NCI-H2227 (cell line): Measurements from ENCODE around the gene GRIK3.

Source experiments
- DNase-seq: peaks from one replicate; lab custom pipeline; 2025; ENCODE audit not compliant: unreplicated experiment; lab: John Stamatoyannopoulos, UW

Gene GRIK3

DNA sequence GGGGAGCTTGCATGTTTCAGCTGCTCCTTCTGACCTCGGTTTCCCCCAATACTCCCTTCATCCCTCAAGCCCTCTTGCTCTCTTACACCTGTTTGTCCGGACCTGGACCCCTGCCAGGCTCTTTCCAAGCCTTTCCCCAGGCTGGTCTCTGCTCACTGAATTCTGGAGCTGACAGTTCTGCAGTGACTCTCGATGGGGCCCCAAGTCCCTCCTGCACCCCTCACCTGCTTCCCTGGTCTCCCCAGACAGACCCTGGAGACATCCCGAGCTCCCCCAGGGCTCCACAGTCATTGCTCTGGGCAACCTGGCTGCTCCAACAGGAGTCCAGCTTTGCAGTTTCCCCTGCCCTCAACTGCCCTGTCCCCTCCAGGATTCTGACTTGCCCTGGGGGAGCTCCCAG lies 198.6 kb downstream of the GRIK3 start:
- no peak for DNase-seq

DNA sequence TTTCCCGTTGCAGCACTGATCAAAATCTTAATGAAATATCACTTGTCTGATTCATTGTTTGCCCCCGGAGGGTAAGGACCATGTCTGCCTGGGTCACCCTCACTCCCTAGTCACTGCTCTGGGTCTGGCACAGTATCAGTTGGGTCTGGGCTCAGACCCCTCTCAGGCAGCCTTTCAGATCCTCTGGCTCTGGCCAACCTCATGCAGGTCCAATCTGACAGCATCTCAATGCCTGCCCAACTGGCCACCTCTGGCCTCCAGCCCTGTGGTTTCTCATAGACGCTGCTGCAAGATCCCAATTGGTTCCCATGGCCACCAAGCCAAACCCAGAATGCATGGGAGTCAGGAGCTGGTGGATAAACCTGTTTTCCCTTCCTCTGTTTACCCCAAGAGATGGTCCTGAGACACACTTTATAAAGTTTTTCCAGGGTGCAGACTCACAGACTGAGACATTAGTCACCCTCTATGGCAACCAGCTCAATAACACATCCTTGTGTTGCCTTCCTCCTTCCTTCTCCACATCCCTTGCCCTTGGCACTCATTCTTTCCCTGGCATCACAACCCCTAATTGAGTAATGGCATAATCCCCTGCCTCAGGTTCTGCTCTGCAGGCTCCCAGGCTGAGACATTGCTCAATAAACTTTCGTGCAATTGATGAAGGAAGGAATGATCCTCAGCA lies 199.2 kb downstream of the GRIK3 start:
- DNase-seq = no peak

DNA sequence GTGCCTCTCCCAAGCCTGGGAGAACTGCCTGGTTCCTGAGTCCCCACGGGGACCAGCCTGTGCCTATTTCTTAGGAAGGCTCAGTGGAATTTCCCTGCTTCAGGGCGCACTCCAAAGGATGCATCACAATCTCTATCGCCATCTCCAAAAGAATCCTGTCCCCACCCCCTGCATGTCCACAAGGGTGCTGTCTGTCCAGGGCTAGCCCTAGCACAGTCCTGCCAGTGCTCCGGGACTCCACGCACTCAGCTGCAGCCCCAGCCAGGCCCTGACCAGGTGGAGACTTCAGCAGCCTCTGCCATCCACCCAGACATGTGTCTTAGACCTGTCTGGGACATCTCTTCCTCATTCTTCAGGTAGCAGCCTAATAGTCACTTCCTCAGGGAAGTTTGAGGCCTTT lies 199.7 kb downstream of the GRIK3 start:
- no peak for DNase-seq

DNA sequence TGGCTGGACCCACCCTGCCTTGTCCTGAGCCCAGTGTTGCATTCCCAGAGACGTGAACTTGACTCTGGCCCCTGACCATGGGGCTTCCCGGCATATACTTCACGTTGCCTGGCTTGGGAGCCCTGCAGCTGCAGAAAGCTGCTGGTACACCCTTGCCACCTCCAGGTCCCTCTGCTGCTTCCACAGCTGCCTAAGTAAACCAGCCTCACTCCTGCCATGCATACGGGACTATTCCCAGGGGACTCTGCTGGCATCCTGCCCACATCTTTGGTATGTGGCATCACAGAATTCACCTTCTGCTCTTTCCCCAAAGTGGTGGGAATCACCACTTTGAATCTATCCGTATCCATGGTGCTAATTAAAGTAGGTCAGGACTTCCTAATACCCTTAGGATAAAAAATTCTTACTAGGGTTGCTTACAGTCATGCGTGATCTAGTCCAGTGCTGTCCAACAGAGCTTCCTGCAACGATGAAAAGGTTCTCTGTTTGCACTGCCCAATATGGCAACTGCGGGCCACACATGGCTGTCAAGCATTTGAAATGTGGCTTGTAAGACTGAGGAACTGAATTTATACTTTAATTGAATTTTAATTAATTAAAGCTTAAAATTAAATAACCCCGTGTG lies 203.0 kb downstream of the GRIK3 start:
- no peak for DNase-seq

DNA sequence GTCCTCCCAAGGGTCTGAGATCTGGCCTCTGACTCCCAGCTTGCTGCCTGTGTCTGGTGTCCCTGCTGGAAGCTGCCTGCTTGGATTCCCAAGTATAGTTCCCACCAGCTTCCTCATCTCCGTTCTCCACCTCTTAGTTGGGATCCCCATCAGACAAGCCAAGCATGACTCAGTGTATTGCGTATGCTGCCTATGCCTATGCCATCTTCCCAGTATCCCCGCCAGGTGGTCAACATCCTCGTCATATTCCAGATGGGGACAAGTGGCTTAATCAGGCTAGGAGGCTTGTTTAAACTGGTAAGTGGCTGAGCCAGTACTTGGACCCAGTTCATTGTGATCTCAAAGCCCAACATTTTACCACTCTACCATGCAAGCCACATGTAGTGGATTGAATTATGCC lies 204.4 kb downstream of the GRIK3 start:
- no peak for DNase-seq

DNA sequence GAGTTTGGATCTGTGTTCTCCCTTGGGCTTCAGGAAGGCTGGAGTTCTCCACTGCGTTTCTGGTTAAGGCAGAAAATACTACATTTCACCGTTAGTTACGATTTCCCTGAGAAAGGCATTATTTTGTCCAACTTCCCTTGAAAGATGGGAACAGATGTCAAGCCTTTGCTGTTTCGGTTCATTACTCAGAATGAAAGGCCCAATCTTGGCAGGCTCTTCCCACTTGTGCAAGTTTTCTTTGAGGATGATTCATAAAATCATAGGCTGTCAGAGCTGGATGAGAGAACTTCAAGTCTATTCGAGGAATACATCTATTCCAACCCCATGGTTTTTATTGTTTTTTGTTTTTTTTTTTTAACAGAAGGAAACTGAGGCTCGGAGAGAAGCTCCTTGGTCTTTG lies 205.2 kb downstream of the GRIK3 start:
- no peak for DNase-seq

DNA sequence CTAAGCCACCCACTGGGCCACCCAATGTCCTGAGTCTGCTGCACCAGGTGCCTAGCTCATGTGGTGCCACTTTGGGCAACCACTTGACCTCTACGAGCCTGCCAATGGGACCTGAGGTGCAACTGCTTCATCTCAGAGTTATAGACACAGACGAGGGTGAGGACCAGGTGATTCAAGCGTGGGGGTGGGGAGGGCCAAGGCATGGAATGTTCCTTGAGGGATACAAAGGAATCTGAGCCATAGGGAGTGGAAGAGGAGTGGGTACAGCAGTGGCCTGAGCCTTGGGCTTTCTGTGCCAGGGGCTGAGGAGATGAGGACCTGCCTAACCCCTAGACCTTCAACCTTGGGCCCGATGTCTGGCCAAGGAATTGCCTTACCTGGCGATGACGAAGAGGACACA lies 209.1 kb downstream of the GRIK3 start:
- no peak for DNase-seq

DNA sequence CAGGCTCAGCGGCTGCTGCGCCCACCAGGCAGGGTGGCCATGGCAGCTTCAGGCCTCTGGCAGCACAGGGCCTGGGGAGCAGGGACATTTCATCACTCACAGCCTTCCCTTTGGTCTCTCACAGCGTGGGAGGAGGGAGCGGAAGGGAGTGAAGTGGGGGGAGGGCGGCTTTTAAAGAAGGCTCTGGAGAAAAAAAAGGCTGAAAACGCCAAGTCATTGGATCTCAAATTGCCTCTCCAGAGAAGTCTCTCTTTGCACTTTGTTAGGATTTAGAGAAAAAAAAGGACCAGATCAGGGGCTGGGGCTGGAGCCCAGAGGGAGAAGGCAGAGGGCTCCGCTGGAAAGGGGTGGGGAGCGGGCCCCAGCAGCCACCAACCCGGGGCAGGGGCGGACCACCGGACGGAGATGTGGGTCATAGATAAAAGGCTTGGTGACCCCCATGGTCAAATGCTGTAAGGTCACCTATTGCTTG lies 209.9 kb downstream of the GRIK3 start:
- DNase-seq = peak; percentile 32

DNA sequence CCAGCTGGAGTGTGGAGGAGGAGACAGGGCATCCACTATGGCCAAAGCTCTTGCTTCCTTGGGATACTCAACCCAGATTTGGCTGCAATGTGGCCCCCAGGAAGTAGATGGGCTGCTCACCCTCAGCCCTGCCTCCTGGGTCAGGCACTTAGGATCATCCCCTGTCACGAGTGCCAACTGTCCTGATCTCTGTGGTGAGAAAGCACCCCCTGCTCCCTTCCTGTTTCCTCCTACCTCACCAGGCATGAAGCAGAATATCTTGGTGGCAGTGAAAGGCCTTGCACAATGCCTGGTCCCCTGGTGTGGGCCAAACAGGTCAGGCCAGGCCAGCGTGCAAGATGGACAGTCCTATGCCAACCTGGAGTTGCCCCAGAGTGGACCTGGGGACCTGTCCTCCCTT lies 211.7 kb downstream of the GRIK3 start:
- no peak for DNase-seq

DNA sequence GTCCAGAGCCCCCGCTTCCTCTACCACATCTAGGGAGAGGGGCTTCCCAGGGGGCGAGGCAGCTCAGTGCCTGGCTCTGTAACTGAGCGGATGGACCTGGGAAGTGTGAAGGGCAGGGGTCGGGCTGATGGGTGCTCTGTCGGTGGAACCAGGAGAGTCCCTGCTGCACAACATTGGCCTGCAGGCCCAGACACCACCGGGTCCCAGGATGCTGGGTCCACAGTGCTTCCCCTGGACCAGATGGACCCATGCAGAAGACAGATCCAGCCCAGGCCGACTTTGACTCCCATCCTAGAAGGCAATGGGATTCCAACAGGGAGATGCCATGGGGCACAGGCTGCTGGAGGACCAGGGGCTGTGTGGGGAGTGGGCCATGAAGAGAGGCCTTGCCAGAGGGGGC lies 212.9 kb downstream of the GRIK3 start:
- DNase-seq = no peak

DNA sequence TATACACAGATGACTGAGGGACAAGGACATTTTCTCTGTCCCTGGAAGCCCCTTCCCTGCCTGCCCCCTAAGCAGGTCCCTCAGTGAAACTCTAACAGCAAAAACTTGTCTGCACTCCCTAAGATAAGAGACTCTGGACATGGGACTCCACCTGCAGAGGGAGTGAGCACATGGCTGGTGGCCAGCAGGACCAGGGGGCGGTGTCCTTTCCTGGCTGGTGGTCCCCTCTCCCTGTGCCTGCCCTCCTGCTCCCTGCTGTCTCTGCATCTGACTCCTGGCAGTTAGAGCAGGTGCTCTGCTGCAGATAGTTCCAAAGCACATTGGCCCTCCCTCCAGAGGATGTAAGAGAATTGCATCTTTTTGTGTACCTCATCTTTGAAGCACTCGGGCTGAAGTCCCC lies 215.5 kb downstream of the GRIK3 start:
- DNase-seq = no peak

DNA sequence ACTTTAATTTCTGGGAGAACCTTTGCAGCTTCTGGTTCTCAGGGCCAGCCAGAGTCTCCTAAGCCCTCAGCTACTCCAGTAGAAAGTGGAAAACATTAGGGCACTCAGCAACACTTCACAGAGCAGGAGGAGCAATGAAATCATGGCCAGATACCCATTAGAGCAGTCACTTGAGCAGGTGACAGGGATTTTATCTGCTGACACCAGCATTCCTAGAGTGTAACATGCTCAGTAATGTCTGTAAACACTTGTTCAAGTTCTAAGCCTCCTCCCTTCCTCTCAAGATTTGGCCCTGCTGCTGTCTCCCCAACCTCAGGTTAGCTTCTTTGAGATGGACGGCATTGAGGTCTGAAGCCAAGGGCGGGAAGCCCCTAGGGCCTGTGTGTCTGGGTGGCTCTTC lies 218.0 kb downstream of the GRIK3 start:
- DNase-seq = no peak

DNA sequence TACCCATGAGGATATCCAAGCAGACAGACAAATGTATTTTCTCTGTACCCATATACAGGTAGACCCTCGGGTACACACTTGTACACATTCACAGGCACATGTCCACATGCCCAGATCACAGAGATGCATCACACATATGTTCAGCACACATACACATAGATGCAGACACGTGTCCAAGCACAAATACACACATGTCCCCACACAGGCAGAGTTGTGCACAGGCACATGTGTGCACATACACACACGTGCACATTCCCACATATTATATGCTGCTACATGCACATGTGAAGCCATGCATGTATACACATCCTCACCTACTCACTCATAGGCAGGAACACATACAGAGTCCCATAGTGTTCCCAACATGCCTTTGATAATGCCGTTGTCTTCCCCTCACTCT lies 219.5 kb downstream of the GRIK3 start:
- no peak for DNase-seq

DNA sequence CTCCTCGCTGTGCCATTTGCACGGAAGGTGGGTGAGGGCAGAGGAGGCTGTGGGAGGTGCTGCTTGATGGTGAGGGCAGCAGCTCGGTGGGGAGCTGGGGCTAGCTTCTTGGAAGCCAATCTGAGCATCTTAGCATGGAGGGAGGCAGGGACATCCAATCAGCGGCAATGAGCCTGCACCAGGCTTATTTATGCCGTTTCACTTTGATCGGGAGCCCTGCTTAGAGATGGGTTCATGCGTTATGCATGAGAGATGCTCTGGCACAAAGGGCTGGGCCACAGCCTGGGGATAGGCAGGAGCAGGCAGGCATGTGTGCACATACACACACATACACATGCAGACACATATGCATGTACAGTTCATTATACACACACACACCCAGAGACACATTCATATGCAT lies 220.2 kb downstream of the GRIK3 start:
- DNase-seq = no peak

DNA sequence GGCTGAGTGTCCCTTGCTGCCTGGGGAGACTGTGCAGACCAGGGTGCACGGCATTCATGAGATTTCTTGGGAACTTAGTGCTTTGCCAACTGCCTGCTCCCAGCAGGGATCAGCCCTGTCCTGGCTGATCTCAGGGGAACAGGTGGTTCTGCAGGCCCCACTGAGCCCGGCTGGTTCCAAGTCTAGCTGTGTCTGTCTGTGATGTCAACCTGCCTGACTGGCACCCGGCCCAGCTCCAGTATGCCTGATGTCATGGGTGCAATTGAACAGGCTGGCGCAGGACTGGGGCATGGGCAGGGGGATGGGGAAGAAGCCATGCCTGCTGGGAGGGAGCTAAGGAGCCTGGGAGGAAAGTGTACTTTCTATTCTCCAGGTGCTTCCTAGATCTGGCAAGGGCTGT lies 227.1 kb downstream of the GRIK3 start:
- DNase-seq = no peak

DNA sequence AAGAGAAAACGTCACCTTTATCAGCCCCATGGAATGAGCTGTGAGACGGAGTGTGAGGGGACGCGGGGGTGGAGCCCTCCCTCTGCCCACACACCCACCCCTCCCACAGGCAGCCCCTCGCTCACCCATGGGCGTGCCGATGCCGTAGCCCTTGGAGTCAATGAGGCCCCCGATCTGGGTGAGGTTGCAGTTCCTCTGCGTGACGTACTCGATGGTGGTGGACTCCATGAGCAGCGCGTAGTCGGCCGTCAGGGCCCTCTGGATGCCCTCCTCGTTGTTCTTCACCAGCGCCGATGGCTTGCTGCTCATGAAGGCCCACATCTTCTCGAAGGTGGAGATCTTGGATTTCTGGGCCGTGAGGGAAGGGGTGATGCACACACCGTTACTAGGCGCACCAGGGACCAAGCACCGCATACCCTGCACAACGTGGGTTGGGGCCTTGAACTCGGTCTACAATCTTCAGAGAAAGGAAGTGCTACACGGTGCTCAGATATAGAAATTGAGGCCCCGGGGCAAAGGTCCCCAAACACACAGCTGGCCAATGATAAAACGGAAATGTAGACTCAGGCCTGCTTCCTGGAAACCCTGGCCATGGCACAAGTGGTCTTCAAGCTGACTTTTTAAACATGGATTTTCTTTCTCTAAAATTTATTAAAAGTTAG lies 228.2 kb downstream of the GRIK3 start:
- no peak for DNase-seq

DNA sequence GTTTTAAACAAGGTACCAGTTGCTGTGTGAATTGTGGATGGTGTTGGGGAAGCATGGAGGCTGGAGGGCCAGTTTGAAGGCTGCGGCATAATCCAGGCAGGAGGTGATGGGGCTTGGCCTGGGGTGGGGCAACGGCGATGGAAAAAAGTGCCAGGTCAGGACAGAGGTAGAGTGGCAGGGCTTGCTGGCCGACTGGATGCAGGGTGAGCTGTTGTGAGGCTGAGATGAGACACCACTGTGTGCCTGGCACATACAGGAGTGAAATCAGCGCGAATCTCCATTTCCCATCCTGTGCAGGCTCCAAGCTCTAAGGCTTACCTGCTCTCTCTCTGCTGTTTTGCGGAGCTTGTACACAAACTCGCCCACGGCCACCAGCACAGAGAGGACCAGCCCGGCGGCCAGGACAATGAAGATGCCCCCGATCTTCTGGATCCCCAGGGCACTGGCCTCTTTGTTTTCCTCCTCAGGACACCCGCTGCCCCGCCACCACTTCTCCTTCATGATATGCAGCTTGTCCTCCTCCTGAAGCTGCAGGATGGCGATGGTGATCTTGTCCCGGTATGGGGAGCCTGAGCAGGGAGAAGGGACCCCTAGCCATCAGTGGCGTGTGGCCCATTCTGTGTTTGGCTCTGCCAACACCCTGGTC lies 229.5 kb downstream of the GRIK3 start:
- DNase-seq = no peak

DNA sequence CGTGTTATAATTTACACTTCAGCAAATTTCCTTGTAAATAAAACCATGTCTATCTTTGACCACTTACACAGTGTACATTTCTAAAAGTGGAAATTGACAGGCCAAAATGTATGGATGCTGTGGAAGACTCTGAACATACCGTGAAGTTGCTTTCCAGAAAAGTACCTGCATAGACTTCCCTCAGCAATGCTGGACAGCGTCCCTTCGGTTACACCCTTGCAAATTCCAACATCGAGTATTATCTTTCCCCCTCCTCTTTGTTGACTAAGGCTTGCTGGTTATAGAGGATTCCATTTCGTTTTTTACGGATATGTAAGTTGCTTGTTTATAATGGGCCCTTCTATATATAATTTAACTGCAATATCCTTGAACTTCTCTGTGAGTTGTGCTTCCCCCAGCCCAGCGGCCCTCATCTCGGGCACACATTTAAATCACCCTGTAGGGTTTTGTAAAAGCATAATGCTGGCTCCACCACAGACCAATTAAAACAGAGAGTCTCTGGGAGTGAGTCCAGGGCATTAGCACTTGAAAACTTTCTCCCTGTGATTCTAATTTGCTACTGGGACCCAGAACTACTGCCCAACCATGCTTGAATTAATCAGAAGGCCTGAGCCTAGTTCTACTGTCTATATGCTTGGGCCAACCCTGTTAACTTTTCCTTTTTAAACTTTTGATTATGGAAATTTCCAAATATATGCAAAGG lies 230.3 kb downstream of the GRIK3 start:
- DNase-seq = no peak

DNA sequence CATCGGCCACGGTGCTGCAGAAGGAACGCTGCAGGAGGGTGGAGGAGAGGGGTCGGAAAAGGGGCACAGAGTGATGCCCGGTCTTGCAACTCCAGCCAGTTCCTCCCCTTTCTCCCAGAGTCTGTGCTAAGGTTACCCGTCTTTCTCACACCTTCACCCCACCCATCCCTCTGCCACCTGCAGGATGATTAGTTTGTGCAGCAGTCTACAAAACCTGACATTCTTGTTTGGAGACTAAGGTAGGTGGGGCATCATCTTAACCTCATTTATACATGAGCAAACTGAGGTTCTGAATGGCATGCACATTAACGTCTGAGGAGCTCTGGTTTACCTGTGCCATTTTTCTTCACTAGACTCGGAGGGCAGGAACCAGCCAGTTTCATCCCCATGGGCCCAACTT lies 232.3 kb downstream of the GRIK3 start:
- DNase-seq = no peak

DNA sequence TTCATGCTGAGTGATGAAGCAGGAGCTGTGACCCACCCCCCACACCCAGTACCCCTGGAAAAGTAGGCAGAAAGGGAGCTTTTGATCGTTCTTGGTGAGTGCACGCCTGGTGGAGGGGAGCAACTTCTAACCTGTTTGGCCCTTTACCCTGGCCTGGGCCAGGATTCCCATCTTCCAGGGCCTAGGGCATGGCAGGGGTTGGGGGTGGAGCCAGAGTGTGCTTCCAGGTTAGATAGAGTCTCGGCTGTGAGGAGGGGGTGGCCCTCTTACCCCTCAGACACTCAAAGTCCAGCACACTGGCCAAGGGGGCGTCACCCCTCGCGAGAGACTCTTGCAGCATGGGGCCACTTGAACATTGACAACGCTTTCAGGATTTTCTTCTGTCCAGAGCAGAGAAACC lies 236.6 kb downstream of the GRIK3 start:
- DNase-seq = no peak

DNA sequence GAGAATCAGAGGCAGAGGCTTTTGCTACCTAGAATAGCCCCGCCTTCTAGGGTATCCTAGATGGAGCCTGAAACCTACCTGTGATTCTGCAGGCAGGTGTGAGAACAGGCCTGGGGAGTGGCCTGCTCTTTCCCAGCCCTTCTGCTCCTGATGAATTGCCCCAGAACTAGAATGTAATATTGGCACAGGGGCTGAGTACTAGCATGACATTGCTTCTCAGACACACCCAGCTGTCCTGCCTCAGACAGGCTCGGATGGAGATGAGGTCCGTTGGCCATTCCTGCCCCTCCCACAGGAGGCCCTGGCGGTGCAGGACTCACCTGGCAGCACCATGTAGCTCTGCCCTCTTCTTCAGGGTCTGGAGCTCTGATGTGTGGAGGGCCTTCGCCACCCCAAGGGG lies 237.6 kb downstream of the GRIK3 start:
- no peak for DNase-seq
